Dermis microvascular lymphatic vessel endothelial cell (primary cell): ENCODE results near the gene LRIG3. TPM values are rescaled to one million over a fixed set of nuclear protein-coding genes. Genes with fewer than 3 reads are reported as not detected.
"Not testable (repeated sequence)": the region's sequence is repeated elsewhere in the genome, so short reads cannot be mapped to it uniquely, and the experiment has no call there.

ENCODE experiments used
- DNase-seq, 2 donors: peaks; one replicate each; pipeline versions ENCODE4 v3.0.0 to v3.0.0-alpha.2; 2010; ENCODE audit warnings: low read depth in 2 of 2
- total RNA-seq: library from RNA; depleted of rRNA; stranded (reverse); fragments of >200 nt; gene quantifications from 2 replicates; pipeline ENCODE4 v1.2.1, GENCODE V29; 2014

The LRIG3 gene
- total RNA-seq, 1 donor from 2014 or later, result 24.5 TPM

DNA sequence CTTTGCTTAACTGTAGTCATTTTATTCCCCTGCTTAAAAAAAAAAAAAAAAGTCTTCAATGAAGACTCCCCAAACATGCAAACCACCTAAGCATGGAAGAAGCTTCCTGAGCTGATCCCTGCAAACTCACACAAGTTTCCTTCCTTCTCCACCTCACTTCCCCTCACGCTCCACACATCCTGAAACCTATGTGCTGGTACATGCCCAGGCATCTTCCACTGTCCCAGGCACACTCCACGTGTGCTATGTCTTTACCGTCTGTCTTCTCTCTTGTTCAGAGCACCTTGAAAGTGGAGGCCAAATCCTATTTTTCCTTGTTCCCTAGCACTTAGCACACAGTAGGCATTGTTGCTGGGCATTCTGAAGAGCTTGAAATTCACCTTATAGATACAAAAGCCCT, 13.4 kb downstream of the LRIG3 start:
- no peak for DNase-seq

DNA sequence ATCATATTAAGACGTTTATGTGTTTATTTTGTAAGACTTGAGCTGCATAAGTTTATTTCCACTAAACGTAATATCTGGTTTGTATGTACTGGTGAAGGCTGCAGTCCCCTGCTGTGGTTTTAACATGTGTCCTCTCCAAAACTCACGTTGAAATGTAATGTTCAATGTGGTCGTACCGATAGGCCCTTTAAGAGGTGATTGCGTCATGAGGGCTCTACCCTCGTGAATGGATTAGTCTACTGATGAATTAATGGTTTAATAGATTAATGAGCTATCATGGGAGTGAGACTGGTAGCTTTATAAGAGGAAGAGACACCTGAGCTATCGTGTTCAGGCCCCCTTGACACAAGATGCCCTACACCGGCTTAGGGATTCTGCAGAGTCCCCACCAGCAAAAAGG, 14.9 kb downstream of the LRIG3 start:
- DNase-seq, result no peak

DNA sequence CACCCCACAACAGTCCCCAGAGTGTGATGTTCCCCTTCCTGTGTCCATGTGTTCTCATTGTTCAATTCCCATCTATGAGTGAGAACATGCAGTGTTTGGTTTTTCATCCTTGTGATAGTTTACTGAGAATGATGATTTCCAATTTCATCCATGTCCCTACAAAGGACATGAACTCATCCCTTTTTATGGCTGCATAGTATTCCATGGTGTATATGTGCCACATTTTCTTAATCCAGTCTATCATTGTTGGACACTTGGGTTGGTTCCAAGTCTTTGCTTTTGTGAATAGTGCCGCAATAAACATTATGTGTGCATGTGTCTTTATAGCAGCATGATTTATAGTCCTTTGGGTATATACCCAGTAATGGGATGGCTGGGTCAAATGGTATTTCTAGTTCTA, 17.6 kb downstream of the LRIG3 start:
- DNase-seq, result not testable (repeated sequence)

DNA sequence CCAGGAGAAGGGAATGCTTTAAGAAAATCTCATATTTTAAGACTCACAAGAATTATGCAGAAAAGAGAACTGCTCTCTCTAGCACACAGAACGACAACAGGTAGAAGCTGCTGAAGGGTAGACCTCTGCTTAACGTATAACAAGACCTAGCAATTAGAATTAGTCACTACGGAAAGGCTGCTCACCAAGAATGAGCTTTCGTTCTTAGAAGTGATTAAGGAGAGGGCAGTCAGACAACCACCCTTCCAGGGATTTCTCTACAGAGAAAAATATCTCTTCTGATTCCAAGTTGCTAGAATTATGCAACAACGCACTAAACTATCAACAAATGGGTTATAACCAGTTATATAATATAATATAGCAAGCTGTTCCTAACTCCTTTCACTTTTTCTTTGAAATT, 18.6 kb downstream of the LRIG3 start:
- DNase-seq, result no peak

DNA sequence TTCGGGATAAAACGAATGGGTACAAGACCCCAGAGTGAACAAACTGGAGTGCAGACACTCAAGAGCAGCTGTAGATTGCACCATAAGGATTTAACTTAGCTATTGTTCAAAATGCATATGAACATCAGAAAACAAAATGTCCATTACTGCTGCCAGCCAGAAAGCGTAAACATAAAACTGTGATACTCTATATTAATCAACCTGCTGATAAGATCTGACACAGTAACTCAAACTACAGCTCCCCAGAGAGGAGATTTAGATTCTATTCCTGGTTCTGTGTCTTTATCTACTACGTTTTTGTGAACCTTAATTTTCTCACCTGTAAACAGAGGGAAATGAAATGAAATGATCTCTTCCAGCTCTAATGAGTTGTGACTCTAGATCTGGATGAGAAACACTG, 22.3 kb downstream of the LRIG3 start:
- no peak for DNase-seq

DNA sequence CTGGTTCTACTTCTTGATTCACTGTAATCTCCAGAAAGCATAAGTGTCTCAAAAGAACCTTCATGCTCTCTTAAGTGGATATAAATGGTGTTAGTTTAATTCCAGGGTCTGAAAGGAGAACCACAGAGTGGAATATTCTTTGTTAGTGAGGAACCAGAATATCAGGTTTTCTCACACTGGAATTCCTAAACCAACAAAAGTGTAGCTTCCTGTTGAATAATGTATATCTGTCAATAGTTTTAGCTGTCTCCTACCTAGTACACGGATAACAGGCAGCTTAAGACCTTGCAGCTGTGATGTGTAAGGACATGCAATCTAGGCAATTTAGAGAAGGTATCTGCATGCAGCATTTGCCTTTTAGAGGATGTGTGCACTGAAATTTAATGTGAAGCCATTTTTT, 24.0 kb downstream of the LRIG3 start:
- DNase-seq, result no peak

DNA sequence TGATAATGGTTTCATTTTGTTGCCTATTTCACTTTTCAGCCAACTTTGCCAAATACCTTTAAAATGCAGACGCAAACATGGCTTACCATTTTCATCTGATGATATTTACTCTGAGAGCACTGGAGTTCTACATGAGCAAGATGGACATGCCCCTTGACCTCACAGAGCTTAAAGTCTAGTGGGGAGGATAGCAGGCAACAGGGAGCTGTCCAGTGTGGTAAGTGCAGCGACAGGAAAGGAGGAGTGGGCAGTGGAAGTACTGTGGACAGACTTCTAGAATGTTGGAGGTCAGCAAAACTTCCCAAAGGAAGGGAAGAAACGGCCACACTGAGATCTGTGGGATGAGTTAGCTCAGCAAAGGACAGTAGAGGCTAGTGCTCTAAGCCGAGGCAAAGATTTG, 25.3 kb downstream of the LRIG3 start:
- DNase-seq, result no peak

DNA sequence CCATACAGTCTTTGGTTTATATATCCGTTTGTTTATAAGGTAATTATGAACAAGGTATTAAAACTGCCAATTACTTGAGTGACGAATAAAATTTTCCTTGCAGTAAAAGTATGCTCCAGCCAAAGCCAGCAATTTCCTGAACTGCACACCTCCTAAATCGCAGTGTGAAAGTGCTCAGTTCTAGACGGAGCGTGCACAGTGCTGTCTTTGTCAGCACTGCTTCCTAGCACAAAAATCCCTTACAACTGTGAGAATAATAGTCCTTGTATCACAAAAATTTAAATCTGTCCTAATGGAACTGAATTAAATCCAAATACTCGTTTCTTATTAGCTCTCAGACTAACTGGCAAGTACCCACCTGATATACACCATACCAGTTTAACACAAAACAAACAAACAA, 26.3 kb downstream of the LRIG3 start:
- DNase-seq, result no peak

DNA sequence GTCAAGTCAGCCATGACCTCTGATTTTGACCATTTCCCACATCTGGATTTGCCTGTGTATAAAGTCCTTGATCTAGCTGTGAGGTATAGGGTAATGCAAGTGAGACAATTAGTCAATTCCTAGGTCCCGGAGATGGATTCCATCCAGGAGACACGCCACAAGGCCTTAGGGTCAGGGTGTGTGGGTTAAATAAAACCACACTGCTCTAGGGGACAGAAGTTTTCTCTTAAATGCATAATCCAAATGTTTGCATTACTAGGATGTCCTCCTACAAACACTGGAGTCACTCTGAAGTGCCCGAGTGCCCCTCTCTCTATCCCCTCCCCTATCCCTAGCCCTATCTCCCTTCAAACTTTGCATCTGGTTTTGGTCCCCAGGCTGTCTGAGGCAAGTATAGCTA, 26.8 kb downstream of the LRIG3 start:
- no peak for DNase-seq

DNA sequence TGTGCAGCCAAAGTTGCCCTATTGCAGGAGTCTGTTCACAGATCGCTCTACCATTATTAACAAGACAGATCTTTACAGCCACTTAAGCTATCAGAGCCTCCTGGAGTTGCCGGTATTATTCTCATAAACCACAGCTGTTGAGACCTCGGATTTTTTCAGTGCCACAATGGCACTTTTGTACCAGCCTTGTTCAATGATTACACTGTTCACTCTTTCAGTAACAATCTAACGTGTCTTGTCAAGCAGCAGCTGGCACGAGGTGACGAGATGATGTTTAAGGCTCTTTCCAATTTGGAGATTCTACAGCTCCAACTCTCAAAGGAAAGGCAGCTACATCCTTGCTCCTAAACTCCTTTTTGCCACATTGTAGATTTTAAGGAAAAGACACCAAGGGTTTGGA, 30.7 kb downstream of the LRIG3 start:
- DNase-seq, result no peak

DNA sequence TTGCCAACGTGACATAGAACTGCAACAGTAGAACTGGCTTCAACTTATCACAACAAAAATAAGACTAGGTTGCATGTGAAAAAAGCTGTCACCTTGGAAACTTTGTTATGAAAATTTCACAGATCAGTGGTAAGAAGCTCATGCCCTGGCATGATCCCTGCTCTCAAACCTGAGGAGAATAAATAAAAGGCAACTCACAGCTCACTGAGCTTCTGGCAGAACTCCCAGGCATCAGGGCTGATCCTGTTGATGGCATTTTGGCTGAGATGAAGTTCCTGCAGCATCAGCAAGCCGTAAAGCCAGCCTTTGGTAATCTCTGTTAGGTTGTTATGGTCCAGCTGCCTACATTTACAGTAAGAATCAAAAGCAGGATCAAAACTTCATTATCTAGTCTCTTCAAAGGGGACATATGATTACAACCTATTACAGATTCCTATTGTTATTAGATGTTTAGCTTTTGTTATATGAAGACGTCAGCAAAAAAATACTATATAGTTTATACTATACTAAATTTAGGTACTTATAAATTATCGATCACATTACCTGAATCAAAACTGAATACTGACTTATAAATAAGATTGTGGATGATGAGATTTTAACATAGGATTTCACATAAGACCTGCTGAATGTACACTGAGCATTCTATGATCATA, 32.0 kb downstream of the LRIG3 start:
- peak in 1 of 2 donors; percentile 40 for DNase-seq

DNA sequence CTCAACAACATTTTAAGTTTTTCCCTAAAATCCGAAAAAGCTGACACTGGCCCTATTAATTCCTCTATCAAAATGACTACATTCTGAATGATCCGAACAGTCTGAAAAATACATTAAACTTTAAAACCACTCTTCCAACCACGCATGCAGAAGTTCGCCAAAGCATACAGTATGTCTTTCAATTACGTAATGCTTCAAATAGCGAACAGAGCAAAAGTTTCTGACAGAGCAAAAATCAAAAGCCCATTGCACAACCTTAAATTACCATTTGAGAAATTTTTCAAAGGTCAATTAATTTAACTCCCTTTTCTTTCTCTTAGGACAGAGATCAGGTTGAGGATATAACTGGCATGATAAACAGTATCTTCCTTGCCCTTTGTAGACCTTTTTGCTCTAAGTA, 33.2 kb downstream of the LRIG3 start:
- no peak for DNase-seq

DNA sequence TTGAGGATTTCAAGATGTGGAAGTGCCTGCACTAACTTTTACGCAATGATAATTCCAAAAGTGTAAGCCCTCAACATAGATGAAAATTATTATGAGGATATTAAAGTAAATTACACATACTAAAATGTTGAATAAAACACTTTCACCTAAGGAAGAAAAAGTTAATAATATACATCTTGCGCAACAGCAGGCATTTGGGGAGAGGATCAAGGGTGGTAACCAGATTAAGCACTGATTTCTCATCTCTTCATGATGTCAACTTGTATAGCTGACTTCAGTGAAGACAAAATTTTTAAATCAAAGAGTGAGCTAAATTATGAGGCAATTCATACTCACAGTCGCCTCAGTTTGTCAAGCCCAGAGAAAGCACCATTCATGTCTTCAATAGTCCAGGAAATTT, 33.8 kb downstream of the LRIG3 start:
- DNase-seq, result no peak

DNA sequence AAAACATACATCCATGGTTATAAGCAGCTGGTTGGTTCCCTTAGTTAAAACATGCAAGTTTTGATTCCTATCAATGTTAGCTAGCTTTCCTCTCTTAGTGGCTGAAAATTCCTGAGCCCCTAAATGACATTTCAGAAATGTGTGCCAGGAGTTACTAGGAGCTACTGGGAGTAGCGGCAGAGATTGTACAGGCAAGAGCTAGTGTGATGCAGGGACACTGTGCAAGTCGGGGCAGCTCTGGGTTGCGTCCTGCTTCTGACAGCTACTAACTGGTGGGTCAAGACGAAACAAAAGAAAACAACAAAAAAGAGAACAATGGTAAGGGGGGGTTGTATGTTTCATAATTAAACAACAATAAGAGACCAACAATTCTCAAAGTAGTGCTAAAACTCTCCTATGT, 35.4 kb downstream of the LRIG3 start:
- no peak for DNase-seq

DNA sequence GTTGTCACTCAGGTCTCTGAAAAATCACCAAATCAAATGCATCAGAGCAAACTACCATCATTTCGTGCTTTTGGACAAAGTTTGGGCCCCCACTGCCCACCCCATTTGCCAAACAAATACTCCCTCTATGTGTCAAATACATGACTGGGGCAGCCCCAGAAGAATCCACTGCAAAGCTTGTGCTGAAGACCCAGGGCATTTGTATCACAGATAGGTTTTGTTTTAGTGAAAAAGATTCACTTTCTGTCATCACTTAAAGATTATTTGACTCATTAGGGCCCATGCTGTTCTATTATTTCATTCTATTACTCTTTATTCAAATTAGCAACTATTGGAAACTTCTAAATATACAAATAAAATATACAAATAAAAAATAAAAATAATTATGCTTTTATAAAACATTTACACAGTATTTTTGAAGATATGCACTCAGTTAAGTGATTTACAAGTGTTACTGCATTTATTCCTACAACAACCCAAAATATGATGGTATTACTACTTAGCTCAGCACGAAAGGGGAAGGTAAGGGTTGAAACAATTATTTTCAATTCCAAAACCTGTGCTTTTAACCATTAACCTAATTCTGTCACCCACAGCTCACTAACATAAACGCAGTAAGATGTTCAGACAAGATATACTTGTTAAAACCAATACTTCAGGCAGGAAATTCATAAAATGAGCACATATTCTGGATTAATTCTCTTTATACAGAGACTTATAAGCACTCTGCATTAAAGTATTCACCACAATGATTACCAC, 36.5 kb downstream of the LRIG3 start:
- DNase-seq, result no peak

DNA sequence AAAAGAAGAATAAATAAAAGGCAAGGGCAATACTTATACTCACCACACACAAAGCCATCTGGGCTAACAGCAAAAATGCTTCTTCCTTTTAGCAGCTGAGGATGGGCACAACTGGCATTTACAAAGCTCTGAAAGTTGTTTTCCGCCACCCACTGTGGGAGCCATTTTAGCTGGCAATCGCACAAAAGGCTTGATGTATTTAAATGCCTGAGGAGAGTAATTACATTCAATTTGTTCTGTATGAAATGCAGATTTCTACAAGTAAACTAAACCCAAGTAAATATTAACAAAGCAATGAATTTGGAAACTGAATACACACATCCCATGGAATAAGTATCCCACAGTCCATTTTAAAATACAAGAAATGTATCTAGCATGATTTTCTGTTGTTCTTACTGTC, 37.5 kb downstream of the LRIG3 start:
- no peak for DNase-seq

DNA sequence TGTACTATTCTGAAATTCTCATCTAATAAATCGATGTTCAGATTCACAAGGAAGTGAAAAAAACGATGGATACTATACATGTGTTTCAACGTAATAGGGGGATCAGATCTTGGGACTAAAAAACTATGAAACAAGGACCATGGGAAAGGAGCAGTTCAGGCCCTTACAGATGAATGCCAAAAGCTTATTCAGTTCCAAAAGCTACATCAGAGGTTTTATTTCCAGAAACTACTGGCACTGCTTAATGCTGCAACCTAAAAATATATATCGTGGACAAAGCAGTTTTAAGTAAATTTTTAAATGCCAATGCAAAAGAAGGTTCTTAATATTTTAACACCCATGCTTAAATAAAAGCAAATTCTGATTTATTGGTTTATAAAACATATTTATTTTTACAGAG, 38.5 kb downstream of the LRIG3 start:
- DNase-seq, result no peak

DNA sequence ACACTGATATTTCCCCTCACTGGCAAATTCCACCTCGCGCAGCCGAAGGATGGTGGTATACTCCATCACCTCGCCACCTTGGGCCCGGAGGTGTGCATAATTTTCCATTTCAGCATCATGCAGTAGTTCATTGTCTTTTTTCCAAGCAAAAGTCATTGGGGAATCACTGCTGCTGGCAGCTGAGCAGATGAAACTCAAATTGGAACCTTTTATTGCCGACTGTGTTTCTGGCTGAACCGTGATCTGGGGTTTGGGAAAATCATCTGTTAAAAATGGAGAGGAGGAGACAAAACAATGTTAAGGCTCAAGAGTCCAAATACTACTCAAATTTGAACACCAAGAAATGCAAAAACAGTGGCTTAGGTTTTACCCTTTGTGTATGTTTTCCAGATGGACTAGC, 39.7 kb downstream of the LRIG3 start:
- no peak for DNase-seq

DNA sequence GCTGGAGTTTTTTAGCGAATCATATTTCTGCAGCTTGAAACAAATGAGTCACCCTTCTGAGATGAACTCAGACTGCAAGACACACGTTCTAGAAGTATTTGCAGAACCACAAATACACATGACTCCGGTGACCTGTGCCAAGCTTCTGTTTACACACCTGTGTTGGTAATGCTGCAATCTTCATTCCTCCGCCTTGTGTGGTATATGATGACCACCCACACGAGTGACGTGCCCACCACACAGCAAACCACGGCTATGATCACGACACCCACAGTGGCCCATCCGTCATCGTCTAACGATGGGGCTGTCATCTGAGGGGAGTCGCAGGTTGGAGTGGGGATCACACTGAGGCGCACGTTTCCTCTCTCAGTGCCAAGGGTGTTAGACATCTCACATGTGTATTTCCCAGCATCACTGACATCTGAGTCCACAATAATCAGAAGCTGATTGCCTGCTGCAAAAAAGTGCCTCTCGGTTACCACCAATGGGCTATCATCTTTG, 43.0 kb downstream of the LRIG3 start:
- peak in 1 of 2 donors; percentile 5 for DNase-seq

DNA sequence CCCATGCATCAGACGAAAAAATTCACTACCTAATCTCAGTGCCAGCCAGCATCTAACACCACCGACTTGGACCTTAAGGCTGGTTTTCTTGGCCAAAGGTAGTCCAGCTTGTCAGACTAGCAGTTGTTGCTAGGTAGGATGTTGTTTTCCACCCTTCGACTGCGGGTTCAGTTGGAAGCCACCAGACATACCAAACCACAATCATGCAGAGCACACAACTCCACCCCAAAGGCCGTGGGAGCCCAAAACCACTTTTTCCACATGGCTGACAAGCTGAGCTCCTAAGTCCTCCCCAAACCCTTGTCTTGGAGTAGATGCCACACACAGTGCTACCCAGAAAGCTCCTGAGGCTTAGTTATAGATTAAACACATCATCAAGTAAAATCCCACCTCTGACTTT, 46.8 kb downstream of the LRIG3 start:
- DNase-seq, result no peak

DNA sequence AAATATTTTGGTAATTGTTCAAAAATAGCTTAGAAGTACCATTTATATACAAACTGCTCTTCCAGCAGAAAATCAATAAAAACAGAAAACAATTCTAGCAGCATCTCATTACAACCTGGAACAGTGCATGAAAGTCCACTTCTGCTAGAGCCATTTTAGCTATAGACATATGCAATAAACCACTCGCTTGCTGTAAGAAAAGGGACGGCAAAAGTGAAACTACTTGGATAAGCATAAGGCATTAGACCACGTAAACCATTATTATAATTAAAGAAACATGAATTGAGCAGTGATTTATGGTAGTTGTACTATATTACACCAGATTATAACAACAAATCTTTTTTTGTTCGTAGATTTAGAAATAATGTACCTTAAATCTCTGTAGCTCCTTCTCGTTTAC, 48.7 kb downstream of the LRIG3 start:
- DNase-seq, result no peak

DNA sequence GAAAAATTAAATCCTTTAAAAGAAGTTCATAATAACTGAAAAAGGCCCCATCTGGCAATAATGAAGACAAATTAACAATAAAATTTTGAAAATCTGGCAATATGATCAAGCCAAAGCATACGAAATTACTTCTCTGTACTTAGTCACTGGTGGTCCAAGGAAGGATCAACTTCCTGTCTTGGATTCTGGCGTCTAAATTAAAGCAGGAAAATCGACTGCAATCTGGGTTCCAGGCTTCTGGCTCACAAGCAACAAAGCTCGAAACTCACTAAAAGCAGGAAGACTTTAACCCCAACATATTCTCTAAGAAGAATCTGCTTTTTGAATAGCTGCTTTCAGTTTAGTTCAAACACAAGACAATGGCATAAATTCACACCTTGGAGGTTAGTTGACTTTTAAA, 49.7 kb downstream of the LRIG3 start:
- no peak for DNase-seq

DNA sequence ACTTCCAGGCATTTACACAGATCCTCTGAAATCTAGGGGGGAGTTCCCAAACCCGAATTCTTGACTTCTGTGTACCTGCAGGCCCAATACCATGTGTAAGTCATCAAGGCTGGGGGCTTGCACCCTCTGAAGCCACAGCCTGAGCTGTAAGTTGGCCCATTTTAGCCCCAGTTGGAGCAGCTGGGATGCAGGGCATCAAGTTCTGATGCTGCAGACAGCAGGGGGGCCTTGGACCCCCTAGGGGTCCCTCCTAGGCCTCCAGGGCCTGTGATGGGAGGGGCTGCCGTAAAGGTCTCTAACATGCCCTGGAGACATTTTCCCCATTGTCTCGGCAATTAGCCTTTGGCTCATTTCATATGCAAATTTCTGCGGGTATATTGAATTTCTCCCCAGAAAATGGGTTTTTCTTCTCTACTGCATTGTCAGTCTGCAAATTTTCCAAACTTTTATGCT, 59.5 kb downstream of the LRIG3 start:
- DNase-seq, result no peak
